Measurements from ENCODE around the gene CEP85L.

The CEP85L gene

DNA sequence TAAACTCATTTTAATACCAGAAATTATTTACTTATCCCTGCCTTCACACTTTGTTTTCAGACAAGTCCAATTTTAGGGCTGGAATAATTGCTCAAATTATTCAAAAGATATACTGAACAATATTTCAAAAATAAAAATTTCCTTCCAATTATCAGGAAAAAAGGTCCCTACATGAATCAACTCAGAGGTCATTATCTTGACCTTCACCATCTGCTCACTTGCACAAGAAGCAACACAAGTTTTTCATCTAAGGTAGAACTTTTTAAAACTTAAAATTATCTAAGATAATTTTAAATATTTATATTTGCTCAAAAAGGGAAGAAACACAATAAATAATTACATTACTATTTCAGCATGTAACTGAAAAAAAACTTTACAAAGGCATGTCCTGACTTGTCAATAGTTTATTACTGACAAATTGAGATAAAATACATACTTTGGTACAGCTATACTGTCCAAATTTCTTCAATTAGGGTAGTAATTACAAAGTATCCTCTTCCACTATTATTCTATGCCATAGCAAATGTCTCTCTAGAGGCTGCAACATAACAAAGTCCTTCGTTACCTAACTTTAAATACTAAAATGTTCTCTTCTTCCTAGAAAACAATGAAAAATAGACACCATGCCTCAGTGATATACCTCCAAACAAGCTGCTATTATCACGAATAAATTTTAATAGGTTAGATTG is 2.4 kb downstream of the CEP85L start:
- Histone ChIP-seq H3K4me3 (peak overlapping the region in 1 of 2 donors; percentile 86), H3K27ac (no peak overlapping the region), H3K9me3 (no peaks in the 10 kb centered on the region), H3K27me3 (no peaks in the 10 kb centered on the region), H3K4me1 (peaks cover 0 to 26% (median 12%) of the 10 kb centered on the region in 4 donors), H3K36me3 (no peaks in the 10 kb centered on the region)
- no peak for DNase-seq
- TF ChIP-seq, protein P1, sequence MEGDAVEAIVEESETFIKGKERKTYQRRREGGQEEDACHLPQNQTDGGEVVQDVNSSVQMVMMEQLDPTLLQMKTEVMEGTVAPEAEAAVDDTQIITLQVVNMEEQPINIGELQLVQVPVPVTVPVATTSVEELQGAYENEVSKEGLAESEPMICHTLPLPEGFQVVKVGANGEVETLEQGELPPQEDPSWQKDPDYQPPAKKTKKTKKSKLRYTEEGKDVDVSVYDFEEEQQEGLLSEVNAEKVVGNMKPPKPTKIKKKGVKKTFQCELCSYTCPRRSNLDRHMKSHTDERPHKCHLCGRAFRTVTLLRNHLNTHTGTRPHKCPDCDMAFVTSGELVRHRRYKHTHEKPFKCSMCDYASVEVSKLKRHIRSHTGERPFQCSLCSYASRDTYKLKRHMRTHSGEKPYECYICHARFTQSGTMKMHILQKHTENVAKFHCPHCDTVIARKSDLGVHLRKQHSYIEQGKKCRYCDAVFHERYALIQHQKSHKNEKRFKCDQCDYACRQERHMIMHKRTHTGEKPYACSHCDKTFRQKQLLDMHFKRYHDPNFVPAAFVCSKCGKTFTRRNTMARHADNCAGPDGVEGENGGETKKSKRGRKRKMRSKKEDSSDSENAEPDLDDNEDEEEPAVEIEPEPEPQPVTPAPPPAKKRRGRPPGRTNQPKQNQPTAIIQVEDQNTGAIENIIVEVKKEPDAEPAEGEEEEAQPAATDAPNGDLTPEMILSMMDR (IDR thresholded peaks at IDR 0.05): no peak
- intact Hi-C loops (cut with DNase I; ENCODE audit: low total_unique reads): no loop called here

DNA sequence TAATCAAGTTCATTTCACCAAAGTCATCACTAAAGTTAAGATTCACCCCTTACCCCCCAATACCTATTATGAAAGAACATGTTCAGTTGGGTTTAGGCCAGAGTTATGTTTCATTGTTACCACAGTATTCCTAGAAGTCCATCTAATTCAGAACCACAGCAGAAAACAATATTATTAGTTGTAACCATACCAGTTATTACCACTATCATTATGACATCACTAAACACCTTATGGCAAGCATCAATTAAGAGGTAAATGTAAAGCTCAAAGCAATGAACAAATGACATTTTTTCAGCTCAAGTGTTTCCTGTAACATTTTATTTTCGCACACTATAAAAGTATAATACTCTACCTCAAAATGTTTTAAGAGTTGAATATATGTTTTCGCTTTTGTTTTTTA is 4.4 kb downstream of the CEP85L start:
- Histone ChIP-seq H3K4me1 (peaks cover 0 to 24% (median 10%) of the 10 kb centered on the region in 4 donors), H3K4me3 (no peak overlapping the region), H3K9me3 (no peaks in the 10 kb centered on the region), H3K36me3 (no peaks in the 10 kb centered on the region), H3K27me3 (no peaks in the 10 kb centered on the region), H3K27ac (no peak overlapping the region)
- DNase-seq: no peak
- TF ChIP-seq, protein P1 (IDR thresholded peaks at IDR 0.05): no peak
- intact Hi-C loops (cut with DNase I; ENCODE audit: low total_unique reads): no loop called here

DNA sequence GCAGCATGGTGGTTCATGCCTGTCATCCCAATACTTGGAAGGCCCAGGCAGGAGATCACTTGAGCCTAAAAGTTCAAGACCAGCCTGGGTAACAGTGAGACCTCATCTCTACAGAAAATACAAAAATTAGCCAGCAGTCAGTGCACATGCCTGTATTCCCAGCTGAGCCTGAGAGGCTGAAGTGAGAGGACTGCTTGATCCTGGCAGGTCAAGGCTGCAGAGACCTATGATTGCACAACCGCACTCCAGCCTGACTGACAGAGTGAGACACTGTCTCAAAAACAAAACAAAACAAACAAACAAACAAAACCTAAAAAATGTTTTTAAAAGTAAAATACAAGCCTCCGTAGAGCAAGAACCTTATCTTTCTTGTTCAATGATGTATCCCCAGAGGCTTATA is 6.0 kb downstream of the CEP85L start:
- H3K4me3 ChIP-seq: no peak overlapping the region

DNA sequence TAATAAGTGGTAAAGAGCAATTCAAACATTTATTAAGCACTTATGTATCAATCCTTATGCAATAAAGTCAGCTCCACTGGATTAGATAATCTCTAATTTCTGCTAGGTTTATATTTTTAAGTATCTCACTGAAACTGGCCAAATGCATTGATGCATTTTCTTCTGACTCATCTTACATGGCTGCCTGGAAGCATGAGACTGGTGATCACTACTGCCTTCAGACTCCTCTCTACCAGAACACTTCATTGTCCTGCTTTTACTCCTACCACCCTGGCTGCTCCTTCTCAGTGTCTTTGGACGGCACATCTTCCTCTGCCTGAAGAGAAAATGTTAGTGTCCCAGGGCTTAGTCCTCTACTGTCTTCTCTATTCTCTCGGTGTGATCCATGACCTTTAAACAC is 7.4 kb downstream of the CEP85L start:
- no peak overlapping the region for H3K27ac ChIP-seq
- no peaks in the 10 kb centered on the region for H3K9me3 ChIP-seq
- H3K27me3 ChIP-seq: no peaks in the 10 kb centered on the region
- TF ChIP-seq, protein P1 (IDR thresholded peaks at IDR 0.05): no peak
- intact Hi-C loops (cut with DNase I; ENCODE audit: low total_unique reads): no loop called here
- peaks cover 0 to 18% (median 2%) of the 10 kb centered on the region in 4 donors for H3K4me1 ChIP-seq
- no peak overlapping the region for H3K4me3 ChIP-seq
- no peaks in the 10 kb centered on the region for H3K36me3 ChIP-seq
- no peak for DNase-seq

More for the DNA sequence above, 6.0 kb downstream of the CEP85L start:
- no peaks in the 10 kb centered on the region for H3K9me3 ChIP-seq
- no peaks in the 10 kb centered on the region for H3K27me3 ChIP-seq
- H3K36me3 ChIP-seq: no peaks in the 10 kb centered on the region
- intact Hi-C loops (cut with DNase I; ENCODE audit: low total_unique reads): no loop called here
- no peak overlapping the region for H3K27ac ChIP-seq
- H3K4me1 ChIP-seq: peaks cover 0 to 22% (median 7%) of the 10 kb centered on the region in 4 donors
- TF ChIP-seq, protein P1 (IDR thresholded peaks at IDR 0.05): no peak
- DNase-seq: no peak

DNA sequence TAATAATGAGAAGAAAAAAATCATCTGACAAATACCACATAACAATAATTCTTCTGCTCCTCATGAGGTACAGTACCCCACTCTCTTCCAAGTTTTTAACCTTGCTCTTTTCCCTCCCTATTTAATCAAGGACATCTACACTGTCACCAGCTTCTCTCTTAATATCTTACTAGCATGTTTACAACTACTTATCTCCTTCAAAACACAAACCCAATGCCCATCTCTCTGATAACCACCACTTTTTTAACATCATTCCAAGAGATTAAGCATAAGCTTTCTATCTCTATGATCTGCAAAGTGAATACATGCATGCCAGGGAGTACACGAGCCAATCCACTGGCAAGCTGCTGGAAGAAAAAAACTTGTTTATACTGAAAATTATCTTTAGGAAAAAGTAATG is 10.3 kb downstream of the CEP85L start:
- intact Hi-C loops (cut with DNase I; ENCODE audit: low total_unique reads): no loop called here
- H3K4me3 ChIP-seq: no peak overlapping the region
- H3K4me1 ChIP-seq: peaks cover 0 to 15% (median 2%) of the 10 kb centered on the region in 4 donors
- TF ChIP-seq, protein P1 (IDR thresholded peaks at IDR 0.05): no peak
- DNase-seq: no peak
- H3K27me3 ChIP-seq: no peaks in the 10 kb centered on the region
- no peak overlapping the region for H3K27ac ChIP-seq
- no peaks in the 10 kb centered on the region for H3K9me3 ChIP-seq
- no peaks in the 10 kb centered on the region for H3K36me3 ChIP-seq
